Embryonic facial prominence (tissue), 1 donor: Measurements from ENCODE around the gene COMMD9.

Experiments used
- DNase-seq: peaks from one replicate; pipeline ENCODE4 v3.0.0-alpha.2; 2016; ENCODE audit errors: extremely low spot score

Gene COMMD9

GRCh38 chr11:36257351-36257750 lies 31.9 kb downstream of the COMMD9 start:
- no peak for DNase-seq

DNA sequence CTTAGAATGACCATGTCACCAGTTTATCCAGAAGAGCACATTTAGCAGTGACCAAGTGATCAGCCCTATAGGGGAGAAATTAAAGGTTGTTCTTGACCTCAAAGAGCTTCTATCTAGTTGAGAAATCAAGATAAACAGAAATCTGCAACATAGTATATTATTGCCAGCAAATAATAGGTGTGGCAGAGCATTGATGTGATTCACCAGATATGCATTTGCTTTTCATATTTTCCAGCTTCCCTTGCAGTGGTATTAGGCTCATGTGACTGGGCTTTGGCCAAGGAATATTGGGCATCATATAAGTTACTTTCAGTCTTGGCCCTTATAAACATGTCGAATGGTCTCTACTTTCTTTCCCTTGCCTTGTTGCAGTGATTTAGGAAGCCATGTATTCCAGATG lies 34.5 kb downstream of the COMMD9 start:
- no peak for DNase-seq

GRCh38 chr11:36253238-36253637 lies 36.0 kb downstream of the COMMD9 start:
- peak; percentile 13 for DNase-seq

DNA sequence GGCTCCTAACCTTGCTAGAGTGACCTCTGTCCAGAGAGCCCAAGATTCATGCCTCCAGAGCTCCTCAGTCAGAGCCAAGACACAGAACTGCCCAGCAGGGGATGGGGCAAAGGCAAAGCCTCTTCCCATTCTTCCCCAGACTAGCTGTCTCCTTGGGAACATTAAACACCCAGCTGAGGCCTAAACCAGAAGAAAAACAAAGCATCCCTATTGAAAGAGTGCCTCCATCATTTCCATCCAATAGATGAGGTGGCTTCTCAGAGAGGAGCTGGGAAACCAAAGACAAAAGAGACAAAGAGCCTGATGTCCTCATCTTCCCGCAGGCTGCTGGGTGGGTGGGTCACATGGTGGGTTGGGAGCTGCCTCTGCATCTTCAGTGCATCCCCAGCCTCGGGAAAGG lies 37.4 kb downstream of the COMMD9 start:
- DNase-seq: no peak

DNA sequence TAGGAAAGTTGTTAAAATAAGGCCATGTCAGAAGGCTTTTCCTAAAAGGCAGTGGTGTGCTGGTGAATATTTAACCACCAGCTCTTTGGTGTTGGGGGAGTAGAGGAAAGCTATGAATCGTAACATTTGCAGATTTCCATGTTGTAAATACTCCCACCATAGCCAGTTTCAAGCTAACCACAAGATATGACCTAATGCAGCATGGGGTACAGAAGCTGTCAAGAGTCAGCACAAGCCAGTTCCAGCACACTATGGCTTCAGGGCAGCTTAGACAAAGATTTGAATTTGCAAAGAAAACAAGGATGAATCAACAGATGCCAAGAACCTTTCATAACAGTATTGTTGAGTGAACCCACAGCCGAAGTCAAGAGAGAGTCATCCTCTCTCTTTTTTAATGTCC lies 40.0 kb downstream of the COMMD9 start:
- DNase-seq: no peak

DNA sequence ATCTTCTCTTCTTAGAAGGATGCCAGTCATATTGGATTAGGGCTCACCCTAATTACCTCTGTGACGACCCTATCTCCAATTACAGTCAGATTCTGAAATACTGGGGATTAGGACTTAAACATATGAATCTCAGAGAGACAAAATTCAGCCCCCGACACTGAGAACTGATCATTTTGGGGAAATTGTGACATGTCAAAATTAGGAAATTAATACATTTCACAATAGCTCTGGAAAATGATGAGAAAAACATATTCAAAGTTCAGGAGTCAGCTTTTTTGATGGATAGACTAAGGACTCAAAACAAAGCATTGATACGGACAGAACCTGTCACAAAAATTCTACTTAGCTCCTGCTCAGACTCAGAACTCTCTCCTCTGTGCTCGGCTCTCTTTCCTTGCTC lies 40.8 kb downstream of the COMMD9 start:
- DNase-seq: no peak

- no peak for DNase-seq
Observed at GRCh38 chr11:36247493-36247892, 41.7 kb downstream of the COMMD9 start.

DNA sequence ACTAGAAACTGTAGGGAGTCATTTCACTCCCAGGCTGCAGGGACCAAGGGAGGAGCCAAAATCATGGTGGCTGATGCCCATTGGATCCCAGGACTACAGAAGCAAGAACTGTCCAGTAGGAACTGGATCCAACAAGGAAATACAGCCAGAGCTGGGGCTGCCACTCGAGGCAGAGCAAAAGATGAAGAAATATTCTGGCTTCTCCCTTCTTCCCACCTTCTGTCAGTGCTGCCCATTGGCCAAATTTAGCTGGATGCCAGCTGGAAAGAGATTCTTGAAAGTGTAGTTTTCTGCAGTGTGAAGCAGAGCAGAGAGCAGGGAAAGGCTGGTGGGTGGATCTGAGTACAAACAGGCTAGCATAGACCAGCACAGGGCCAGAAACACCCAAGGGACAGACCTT lies 45.6 kb downstream of the COMMD9 start:
- DNase-seq: no peak

DNA sequence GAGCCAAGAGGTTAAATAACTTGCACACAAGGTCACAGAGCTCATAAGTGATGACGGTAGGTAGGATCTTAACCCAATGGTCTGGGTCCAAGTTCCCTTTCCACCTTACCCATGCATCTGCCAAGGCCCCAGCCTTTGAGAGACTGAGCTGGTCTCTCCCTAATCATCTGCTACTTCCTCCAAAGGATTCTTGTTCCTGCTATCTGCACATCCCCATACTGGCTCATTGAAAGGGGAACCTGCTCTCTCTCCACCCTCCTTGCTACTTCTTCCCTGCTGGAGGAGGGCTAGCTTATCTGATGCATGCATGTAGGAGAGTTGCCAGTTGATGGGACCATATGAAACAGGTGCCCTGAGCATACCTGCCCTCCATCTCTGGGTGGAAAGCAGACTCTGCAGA lies 47.7 kb downstream of the COMMD9 start:
- no peak for DNase-seq

DNA sequence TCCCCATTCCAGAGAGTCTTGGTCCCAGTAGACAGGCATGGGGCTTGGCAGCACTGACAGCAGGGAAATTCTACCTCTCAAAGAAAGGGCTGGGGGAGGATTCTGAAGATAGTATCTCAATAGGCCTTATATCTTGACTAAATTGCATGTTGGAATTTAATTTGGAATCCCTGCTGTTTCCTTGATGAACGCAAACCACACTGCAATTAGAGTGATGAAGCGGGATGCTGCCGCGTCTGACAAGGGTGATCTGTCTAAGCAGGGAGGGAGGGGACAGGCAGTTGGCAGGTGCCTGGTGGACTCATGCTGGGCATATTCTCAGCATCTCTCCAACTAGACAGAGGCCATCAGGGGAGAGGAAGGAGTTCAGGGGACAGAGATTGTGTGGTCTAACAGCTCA lies 48.4 kb downstream of the COMMD9 start:
- no peak for DNase-seq

GRCh38 chr11:36240173-36240572 lies 49.1 kb downstream of the COMMD9 start:
- DNase-seq: no peak

DNA sequence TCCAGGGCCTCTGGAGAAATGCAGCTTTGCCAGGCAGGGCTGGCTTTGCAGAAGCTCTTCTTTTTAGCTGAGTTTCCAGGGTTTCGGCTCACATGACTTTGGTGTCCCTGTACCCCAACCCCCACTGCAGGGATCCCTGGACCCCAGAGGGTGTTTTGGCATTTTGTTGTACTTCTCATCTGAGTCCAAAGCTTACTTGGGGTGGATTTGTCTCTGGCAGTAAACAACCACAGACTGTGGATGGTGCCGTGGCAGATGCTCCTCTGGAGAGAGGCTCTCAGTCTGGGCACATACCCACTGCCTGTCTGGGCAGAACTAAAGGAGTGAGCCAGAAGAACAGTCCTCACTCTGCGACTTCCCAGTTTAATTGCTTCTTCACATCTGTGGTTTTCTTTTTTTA lies 49.6 kb downstream of the COMMD9 start:
- no peak for DNase-seq

GRCh38 chr11:36238881-36239280 lies 50.3 kb downstream of the COMMD9 start:
- DNase-seq: no peak

DNA sequence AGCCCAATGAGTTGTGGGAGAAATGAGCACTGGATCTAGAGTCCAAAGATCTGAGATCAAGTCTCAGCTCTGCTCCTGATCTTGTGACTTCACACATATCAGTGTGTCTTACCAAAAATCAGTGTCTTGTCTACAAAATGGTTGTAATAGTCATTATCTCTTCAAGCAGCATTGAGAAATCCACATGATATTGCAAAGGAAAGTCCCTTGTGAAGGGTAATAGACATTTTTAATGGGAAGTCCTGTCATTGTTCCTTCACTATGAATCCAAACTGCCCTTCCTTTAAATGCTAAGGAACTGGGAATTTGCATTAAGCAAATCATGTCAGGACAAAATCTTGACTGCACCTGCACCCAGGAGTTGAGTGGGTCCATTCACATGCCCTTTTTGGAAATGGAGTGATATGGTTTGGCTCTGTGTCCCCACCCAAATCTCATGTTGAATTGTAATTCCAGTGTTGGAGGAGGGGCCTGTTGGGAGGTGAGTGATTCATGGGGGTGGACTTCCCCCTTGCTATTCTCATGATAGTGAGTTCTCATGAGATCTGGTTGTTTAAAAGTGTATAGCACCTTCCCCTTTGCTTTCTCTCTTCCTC lies 51.1 kb downstream of the COMMD9 start:
- no peak for DNase-seq

GRCh38 chr11:36237391-36237790 lies 51.8 kb downstream of the COMMD9 start:
- DNase-seq: no peak

DNA sequence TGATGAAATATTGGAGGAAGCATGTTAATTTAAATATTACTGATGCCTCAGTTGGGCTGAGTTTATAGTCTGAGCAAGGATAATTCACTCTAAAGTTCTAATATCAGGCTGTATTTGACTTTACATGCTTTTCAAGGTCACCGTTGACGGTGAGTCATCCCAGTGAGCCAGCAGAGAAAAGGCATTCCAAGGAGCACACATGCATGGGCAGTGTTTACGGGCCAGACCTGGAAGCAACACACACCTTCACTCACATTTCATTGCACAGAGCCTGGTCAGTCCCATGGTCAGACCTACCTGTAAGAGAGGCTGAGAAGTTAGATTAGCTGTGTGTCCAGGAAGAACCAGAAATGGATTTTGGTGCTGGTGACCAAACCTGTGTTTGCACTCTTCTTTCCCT lies 53.5 kb downstream of the COMMD9 start:
- no peak for DNase-seq

DNA sequence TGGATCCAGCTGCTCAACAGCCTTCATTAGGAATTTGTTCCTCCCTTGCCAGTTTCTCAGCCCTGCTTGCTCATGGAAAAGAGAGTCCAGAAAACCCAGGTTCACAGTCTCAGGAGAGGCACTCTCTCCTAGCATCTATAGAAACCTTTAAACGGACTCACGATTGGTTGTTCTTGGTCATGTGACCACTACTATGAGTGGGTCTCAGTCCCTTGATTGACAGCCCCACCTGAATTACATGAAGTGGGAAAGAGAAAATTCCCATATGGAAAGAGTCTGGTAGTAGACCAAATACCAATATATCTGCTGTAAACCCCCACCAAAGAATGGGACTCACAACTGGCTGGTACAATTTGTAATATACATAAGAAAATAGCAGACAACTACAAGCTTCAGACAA lies 54.4 kb downstream of the COMMD9 start:
- no peak for DNase-seq

DNA sequence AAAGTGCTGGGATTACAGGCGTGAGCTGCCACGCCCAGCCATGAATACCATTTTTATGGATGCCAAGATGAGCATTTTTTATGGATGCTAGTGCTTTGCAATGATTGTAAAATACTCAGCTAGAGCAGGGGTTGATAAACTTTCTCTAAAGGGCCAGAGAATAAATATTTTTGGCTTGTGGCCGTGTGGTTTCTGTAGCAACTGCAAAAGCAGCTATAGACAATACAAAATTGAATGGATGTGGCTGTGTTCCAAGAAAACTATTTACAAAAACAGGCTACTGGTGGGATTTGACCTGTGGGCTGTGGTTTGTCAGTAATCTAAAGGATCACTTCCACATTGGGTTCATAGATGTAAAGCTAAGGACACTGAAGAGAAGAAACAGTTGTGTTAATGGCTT lies 56.0 kb downstream of the COMMD9 start:
- DNase-seq: no peak

DNA sequence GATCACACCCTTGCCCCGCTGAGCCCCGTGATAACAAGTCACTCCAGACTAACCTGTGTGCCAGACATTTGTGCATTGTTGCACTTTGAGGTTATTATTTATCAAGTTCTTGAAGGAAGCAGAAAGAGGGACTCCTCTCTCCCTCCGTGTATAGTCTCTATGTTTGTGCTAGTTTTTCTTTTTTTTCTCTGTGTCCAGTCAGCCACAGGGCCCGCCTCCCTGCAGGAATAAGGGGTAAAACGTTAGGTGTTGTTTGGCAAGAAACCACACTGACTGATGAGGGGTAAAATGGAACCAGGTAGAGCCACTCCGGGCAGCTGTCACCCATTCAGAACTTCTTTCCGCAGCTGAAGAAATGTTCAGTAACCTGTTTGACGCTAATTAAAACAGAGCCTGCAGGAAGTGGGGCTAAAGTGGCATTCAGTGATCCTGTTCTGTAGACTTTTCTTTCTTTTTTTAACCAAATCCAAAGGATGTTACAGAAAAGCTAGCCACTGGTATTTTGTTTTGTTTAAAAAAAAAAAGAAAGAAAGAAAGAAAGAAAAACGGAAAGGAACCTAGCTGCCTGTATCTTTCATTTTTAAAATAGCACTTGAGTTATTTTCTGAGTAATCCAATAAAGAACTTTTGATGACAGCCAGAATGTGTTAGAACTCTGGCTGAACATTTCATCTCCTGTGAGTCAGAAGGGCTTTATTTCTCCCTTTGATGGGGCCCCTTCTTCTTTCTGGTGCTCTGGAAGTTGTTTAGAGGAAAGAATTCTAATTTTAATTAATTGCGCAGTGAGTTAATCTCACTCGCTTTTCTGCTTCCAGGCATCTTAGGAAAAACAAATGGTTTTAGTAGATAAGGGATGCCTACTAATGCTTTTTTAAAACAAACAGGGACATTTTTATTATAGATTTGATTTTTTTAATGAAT lies 58.2 kb downstream of the COMMD9 start:
- DNase-seq: no peak

GRCh38 chr11:36229091-36229705 lies 60.0 kb downstream of the COMMD9 start:
- no peak for DNase-seq

- no peak for DNase-seq
Observed at GRCh38 chr11:36228689-36229088, 60.5 kb downstream of the COMMD9 start.

DNA sequence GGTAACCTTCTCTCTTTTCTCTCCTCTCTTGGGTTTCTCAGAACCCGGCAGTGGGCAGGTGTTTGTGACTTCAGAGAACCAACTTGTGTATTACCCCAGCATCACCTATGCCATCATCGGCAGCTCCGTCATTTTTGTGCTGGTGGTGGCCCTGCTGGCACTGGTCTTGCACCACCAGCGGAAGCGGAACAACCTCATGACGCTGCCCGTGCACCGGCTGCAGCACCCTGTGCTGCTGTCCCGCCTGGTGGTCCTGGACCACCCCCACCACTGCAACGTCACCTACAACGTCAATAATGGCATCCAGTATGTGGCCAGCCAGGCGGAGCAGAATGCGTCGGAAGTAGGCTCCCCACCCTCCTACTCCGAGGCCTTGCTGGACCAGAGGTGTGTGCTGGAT lies 62.2 kb downstream of the COMMD9 start:
- DNase-seq: no peak
